ENCODE results near the gene ADAM15.

GRCh38 chr1:155064111-155064831, 13.2 kb downstream of the ADAM15 start:
- TF ChIP-seq CTCF (IDR thresholded peaks at IDR 0.05) (no peak), ZFX (IDR thresholded peaks at IDR 0.05; ENCODE audit: borderline replicate concordance) (no peak)

Measured in 22Rv1 (cell line).